GM12892 (cell line): ENCODE measurements around the gene RASL10A.

Source experiments
- POLR2A ChIP-seq: IDR thresholded peaks from 2 replicates; pipeline ENCODE4 v1.6.1; 2011; ENCODE audit warnings: low read depth, low read length, control low read depth
- TAF1 ChIP-seq: IDR thresholded peaks from 2 replicates; pipeline ENCODE4 v1.6.1; 2011; ENCODE audit warnings: low read depth, mild to moderate bottlenecking, control low read depth, low read length, borderline replicate concordance

DNA sequence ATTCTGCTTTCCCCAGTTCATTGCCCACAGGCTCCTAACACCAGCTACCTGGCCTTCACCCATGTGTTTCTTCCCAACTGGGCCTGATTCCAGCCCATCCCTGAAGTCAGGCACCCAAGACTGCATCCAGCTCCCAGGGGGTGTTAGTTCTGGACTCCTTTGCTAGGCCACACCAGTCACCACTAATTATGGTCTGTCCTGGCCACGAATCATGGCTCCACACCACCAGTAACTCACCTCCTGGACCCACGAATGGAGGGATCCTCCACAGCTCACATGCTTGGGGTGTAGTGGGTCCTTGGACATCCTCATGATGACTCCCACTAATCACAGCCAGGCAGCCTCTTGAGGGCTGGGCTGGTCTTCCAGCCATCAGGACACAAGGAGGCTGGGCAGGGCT, 3.6 kb upstream of the RASL10A start:
- TF ChIP-seq TAF1: no peak
- no peak for TF ChIP-seq POLR2A
